Upper lobe of left lung (tissue), 6 donors: ENCODE measurements around the gene IPO11. TPM values are rescaled to one million over a fixed set of nuclear protein-coding genes. Genes with fewer than 3 reads are reported as not detected.

Experiments used
- ATAC-seq, 2 donors: fragments of 200-7000 bp; cut with Tn5 transposase; one replicate each; pipeline ENCODE4 v1.9.1; 2022; ENCODE audit warnings: mild to moderate bottlenecking in 2 of 2, moderate library complexity in 2 of 2; ENCODE audit not compliant: low FRiP score in 2 of 2
- DNase-seq, 2 donors: peaks; one replicate each; pipeline ENCODE4 v3.0.0-alpha.2; 2019 to 2020
- H3K27ac ChIP-seq, 4 donors: fragments of 200-600 bp; sonication (generic); one replicate each; pipeline ENCODE4 v1.5.1; 2016 to 2019
- H3K27me3 ChIP-seq, 4 donors: fragments of 200-600 bp; sonication (generic); one replicate each; pipeline ENCODE4 v1.5.1; 2017 to 2019
- H3K36me3 ChIP-seq, 4 donors: fragments of 200-600 bp; sonication (generic); one replicate each; pipeline ENCODE4 v1.5.1; 2016 to 2019
- H3K4me1 ChIP-seq, 4 donors: fragments of 200-600 bp; sonication (generic); one replicate each; pipeline ENCODE4 v1.5.1; 2018 to 2019
- H3K4me3 ChIP-seq, 4 donors: fragments of 200-600 bp; sonication (generic); one replicate each; pipeline ENCODE4 v1.5.1; 2017 to 2019; ENCODE audit warnings: mild to moderate bottlenecking in 2 of 4, moderate library complexity in 1 of 4
- H3K9me3 ChIP-seq, 4 donors: fragments of 200-600 bp; sonication (generic); one replicate each; pipeline ENCODE4 v1.5.1; 2018 to 2019
- EP300 ChIP-seq, 4 donors: sonication (generic); formaldehyde crosslinking; IDR thresholded peaks; one replicate each; pipeline ENCODE4 v1.5.1; 2017; ENCODE audit warnings: antibody characterized with exemption in 4 of 4, control low read depth in 2 of 4
- POLR2A ChIP-seq, 4 donors: fragments of 450-650 bp; IDR thresholded peaks; one replicate each; pipeline ENCODE4 v1.5.1; 2016 to 2017; ENCODE audit warnings: antibody characterized with exemption in 4 of 4, mild to moderate bottlenecking in 2 of 4
- POLR2AphosphoS5 ChIP-seq, 2 donors: sonication (generic); formaldehyde crosslinking; IDR thresholded peaks; one replicate each; pipeline ENCODE4 v1.5.1; 2017; ENCODE audit warnings: antibody characterized with exemption in 2 of 2
- WGBS, 2 donors: methylation state at CpG; one replicate each; pipeline ENCODE4 v1.1.5; 2017 to 2018; 5-methylcytosine and 5-hydroxymethylcytosine counted together
- total RNA-seq, 6 donors: library from RNA; depleted of rRNA in 4 of 6; stranded (reverse); fragments of >200 nt in 4 of 6; gene quantifications; one replicate each; pipeline versions ENCODE4 v1.1.0 to v1.2.1, GENCODE V29; 2016 to 2021
- TF ChIP-seq, protein P1 (sequence below), 6 experiments: fragments of 450-650 bp in 4 of 6; fragments of 200-600 bp in 2 of 6; sonication (generic) in 2 of 6; IDR thresholded peaks; one replicate each; pipeline ENCODE4 v1.5.1; 2016 to 2019; ENCODE audit warnings: antibody characterized with exemption in 6 of 6
- donor health status: DM: no; HTN: no; CAD: no; lungs with moderate emphysema.
- donor health status: DM: no; HTN: yes; CAD: no; lungs with severe emphysema.

Gene IPO11
- total RNA-seq, 6 donors from 2014 or later: 12.2 to 40.4 (median 18.8) TPM

DNA sequence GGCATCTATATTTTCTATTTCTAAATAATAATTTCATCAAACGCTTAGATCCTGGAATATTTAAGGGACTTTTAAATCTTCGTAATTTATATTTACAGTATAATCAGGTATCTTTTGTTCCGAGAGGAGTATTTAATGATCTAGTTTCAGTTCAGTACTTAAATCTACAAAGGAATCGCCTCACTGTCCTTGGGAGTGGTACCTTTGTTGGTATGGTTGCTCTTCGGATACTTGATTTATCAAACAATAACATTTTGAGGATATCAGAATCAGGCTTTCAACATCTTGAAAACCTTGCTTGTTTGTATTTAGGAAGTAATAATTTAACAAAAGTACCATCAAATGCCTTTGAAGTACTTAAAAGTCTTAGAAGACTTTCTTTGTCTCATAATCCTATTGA lies 167.2 kb downstream of the IPO11 start:
- DNase-seq: no peak
- no peak overlapping the region for H3K27ac ChIP-seq
- no peak overlapping the region for H3K4me3 ChIP-seq
- H3K9me3 ChIP-seq: no peaks in the 10 kb centered on the region
- no peak for ATAC-seq
- TF ChIP-seq, protein P1, sequence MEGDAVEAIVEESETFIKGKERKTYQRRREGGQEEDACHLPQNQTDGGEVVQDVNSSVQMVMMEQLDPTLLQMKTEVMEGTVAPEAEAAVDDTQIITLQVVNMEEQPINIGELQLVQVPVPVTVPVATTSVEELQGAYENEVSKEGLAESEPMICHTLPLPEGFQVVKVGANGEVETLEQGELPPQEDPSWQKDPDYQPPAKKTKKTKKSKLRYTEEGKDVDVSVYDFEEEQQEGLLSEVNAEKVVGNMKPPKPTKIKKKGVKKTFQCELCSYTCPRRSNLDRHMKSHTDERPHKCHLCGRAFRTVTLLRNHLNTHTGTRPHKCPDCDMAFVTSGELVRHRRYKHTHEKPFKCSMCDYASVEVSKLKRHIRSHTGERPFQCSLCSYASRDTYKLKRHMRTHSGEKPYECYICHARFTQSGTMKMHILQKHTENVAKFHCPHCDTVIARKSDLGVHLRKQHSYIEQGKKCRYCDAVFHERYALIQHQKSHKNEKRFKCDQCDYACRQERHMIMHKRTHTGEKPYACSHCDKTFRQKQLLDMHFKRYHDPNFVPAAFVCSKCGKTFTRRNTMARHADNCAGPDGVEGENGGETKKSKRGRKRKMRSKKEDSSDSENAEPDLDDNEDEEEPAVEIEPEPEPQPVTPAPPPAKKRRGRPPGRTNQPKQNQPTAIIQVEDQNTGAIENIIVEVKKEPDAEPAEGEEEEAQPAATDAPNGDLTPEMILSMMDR (IDR thresholded peaks at IDR 0.05): no peak
- TF ChIP-seq POLR2A (IDR thresholded peaks at IDR 0.05) (no peak), POLR2AphosphoS5 (IDR thresholded peaks at IDR 0.05) (no peak)
- peaks cover 0 to 3% (median 0%) of the 10 kb centered on the region in 4 donors for H3K4me1 ChIP-seq
- peaks cover 0 to 3% (median 0%) of the 10 kb centered on the region in 4 donors for H3K36me3 ChIP-seq
- H3K27me3 ChIP-seq: no peaks in the 10 kb centered on the region
- 75 to 79% methylated on average over 5 of the region's 5 CpGs for WGBS, 2 donors

DNA sequence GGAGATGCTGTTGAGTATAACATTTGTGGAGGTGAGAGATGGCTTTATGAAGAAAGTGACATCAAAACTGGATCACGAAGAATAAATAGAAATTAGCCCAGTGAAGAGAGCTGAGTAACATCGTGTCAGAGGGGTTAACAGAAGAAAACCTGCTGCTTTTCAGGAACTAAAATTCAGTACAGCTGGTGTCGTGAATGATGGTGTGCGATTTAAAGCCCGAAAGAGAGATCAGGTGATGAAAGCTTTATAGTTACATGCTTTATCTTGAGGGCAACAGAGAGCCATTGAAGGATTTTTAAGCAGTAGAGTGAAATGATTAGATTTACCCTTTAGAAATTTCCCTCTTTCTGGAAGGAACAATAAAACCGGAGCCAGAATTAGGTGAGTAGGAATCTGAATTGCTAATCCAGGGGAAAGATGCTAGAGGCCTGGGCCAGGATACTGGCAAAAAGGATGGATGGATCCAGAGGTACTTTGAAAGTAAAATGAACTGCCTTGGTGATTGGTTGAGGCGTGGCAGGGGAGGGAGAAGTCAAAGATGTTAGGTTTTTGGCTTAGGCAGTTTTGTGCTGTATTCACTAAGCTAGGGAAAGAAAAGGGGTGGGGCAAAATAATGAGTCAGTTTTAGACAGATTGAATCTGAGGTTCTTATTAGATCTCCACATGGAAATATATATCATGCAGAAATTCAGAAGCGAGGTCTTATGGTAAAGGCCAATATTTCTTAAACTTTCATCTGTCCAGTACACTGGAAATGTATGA lies 169.5 kb downstream of the IPO11 start:
- TF ChIP-seq POLR2A (IDR thresholded peaks at IDR 0.05) (no peak), EP300 (IDR thresholded peaks at IDR 0.05) (no peak), POLR2AphosphoS5 (IDR thresholded peaks at IDR 0.05) (no peak)
- TF ChIP-seq, protein P1 (IDR thresholded peaks at IDR 0.05): no peak
- no peak for ATAC-seq
- H3K4me3 ChIP-seq: no peak overlapping the region
- no peak for DNase-seq
- H3K27me3 ChIP-seq: no peaks in the 10 kb centered on the region
- no peak overlapping the region for H3K27ac ChIP-seq
- H3K36me3 ChIP-seq: peaks cover 0 to 3% (median 0%) of the 10 kb centered on the region in 4 donors
- 67 to 78% methylated on average over 8 of the region's 8 CpGs for WGBS, 2 donors
- peaks cover 0 to 3% (median 0%) of the 10 kb centered on the region in 4 donors for H3K4me1 ChIP-seq
- no peaks in the 10 kb centered on the region for H3K9me3 ChIP-seq

DNA sequence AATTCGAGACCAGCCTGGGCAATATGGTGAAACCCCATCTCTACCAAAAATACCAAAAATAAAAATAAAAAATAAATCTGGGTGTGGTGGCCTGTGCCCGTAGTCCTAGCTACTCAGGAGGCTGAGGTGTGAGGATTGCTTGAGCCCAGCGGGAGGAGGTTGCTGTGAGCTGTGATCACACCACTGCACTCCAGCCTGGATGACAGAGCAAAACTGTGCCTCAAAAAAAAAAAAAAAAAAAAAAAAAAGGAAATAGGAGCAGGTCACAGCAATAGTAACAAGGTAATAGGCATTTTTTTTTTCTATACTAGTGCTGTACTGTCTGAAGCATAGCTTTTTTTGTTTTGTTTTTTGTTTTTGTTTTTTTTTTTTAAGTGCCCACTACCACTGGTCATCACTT lies 171.8 kb downstream of the IPO11 start:
- TF ChIP-seq POLR2A (IDR thresholded peaks at IDR 0.05) (no peak), EP300 (IDR thresholded peaks at IDR 0.05) (no peak), POLR2AphosphoS5 (IDR thresholded peaks at IDR 0.05) (no peak)
- TF ChIP-seq, protein P1 (IDR thresholded peaks at IDR 0.05): no peak
- Histone ChIP-seq H3K27me3 (no peaks in the 10 kb centered on the region), H3K36me3 (peaks cover 0 to 3% (median 0%) of the 10 kb centered on the region in 4 donors), H3K9me3 (no peaks in the 10 kb centered on the region), H3K27ac (no peak overlapping the region), H3K4me1 (no peaks in the 10 kb centered on the region), H3K4me3 (no peak overlapping the region)
- DNase-seq (no peak), ATAC-seq (no peak)
- 83 to 92% methylated on average over 3 of the region's 3 CpGs for WGBS, 2 donors

DNA sequence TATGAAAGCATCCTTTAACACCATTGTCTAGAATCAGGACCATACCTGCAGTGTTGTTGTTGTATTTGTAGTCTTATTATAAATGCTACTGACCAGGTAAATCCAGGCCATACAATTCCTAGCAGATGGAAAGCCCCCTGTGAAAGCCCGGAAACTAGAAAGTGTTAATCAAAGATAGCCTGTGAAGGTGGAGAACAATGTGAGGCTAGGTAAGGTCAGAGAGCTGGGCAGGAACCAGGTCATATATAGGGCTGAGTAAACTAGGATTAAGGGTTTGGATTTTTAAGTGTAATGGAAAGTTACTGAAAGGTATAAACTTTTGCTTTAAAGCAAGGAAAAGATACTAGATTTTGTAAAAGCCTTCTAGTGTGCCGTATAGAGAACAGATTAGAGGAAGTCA lies 172.7 kb downstream of the IPO11 start:
- Histone ChIP-seq H3K27me3 (no peaks in the 10 kb centered on the region), H3K9me3 (no peaks in the 10 kb centered on the region), H3K4me1 (no peaks in the 10 kb centered on the region), H3K36me3 (peaks cover 0 to 3% (median 0%) of the 10 kb centered on the region in 4 donors), H3K4me3 (no peak overlapping the region), H3K27ac (no peak overlapping the region)
- DNase-seq (no peak), ATAC-seq (no peak)
- WGBS, 2 donors: 75 to 78% methylated on average over 2 of the region's 2 CpGs
- TF ChIP-seq, protein P1 (IDR thresholded peaks at IDR 0.05): no peak
- TF ChIP-seq POLR2A (IDR thresholded peaks at IDR 0.05) (no peak), EP300 (IDR thresholded peaks at IDR 0.05) (no peak), POLR2AphosphoS5 (IDR thresholded peaks at IDR 0.05) (no peak)

DNA sequence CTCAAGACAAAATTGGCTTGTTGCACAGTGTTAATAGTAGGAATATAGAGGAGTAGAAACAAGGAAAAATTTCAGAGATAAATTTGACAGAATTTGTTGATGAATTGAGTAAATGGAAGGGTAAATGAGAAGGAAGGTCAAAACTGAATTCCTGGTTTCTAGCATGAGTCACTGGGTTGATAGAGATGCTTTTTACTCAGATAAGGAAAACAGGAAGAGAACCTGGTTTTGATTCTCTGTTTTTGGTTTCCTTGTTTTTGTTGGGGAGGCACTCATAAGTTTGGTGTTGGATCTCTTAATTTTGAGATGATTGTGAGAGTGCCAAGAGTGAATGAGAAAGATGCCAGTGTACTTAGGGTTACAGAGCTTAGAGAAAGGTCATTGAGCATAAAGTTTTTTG lies 173.2 kb downstream of the IPO11 start:
- no peaks in the 10 kb centered on the region for H3K9me3 ChIP-seq
- peaks cover 0 to 1% (median 0%) of the 10 kb centered on the region in 4 donors for H3K36me3 ChIP-seq
- H3K4me1 ChIP-seq: no peaks in the 10 kb centered on the region
- TF ChIP-seq POLR2AphosphoS5 (IDR thresholded peaks at IDR 0.05): no peak
- no peak for TF ChIP-seq EP300 (IDR thresholded peaks at IDR 0.05)
- TF ChIP-seq POLR2A (IDR thresholded peaks at IDR 0.05): no peak
- TF ChIP-seq, protein P1 (IDR thresholded peaks at IDR 0.05): no peak
- ATAC-seq: no peak
- H3K4me3 ChIP-seq: no peak overlapping the region
- H3K27ac ChIP-seq: no peak overlapping the region
- DNase-seq: no peak
- no peaks in the 10 kb centered on the region for H3K27me3 ChIP-seq
